GM19468 (cell line): ENCODE results near the gene C14orf39.

Source experiments
- ATAC-seq: cut with Tn5 transposase; IDR thresholded peaks from one replicate; pipeline ENCODE4 v1.9.1; 2021; ENCODE audit warnings: mild to moderate bottlenecking, moderate library complexity, moderate number of reproducible peaks; ENCODE audit not compliant: unreplicated experiment; ENCODE audit errors: extremely low read depth

C14orf39 gene

GRCh38 chr14:60485598-60486251, at the start of gene C14orf39:
C14orf39 (minus strand) TSS chr14:60486063; CDS start chr14:60485078, 985 bp downstream.
- no peak for ATAC-seq

- ATAC-seq: no peak
Observed at GRCh38 chr14:60532442-60532841, 46.6 kb upstream of the C14orf39 start.

GRCh38 chr14:60515511-60516289, 29.8 kb upstream of the C14orf39 start:
- no peak for ATAC-seq

- no peak for ATAC-seq
Observed at GRCh38 chr14:60514741-60515491, 29.1 kb upstream of the C14orf39 start.

GRCh38 chr14:60514378-60514740, 28.5 kb upstream of the C14orf39 start:
- ATAC-seq: no peak

DNA sequence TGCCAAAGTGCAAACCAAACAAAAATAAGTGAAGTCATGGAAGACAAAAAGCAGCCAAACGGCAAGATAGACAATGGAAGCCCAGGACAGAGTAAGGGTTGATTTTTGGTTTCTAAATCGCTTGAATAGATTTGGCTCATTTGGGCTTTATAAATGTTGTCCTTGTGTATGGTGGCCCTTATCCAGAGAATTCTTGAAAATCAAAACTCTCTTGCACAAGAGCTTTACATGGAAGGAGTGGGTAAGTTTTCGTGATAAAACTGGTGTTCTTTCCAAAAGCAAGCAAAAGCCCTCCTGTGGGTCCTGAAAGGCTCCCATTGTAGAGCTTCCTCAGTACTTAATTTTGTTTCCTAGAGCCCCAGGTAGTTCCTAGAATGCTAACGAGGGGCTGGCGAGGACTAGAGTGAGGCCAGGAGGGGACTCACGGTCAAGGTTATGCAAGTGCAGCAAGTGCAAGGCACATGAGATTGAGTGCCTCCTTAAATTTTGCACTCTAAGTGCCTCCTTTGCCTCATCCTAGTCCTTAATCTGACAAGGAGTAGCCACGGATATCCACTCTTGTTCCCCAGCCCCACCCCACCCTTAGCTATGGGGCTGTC, 27.2 kb upstream of the C14orf39 start:
- ATAC-seq: no peak

GRCh38 chr14:60512126-60512525, 26.3 kb upstream of the C14orf39 start:
- ATAC-seq: no peak

DNA sequence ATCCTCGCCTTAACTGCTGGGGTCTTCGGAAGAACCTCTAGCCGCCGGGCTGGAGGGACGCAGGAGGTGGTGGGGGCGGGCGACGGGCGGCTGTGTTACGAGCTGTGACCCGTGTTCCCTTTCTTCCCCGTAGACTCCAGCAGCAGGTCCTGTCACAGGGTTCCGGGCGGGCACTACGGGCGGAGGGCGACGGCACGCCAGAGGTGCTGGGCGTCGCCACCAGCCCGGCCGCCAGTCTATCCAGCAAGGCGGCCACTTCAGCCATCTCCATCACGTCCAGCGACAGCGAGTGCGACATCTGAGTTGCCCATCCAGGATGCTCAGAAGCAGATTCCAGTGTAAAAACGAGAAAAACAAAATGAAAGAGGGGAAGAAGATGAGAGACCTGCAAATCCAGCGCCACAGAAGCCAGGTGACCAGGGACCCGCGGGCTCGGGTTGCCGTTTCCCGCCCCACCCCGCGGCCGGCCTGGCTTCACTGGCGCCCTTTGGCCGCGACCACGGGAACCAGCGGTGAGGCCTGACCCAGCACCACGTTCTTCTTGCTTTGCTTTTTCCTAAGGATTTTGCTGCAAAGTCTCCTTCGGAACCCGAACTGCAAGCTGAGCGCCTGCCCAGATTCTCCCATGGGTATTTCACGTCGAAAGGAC, 25.2 kb upstream of the C14orf39 start:
- no peak for ATAC-seq

- no peak for ATAC-seq
Observed at GRCh38 chr14:60510254-60510950, 24.5 kb upstream of the C14orf39 start.

DNA sequence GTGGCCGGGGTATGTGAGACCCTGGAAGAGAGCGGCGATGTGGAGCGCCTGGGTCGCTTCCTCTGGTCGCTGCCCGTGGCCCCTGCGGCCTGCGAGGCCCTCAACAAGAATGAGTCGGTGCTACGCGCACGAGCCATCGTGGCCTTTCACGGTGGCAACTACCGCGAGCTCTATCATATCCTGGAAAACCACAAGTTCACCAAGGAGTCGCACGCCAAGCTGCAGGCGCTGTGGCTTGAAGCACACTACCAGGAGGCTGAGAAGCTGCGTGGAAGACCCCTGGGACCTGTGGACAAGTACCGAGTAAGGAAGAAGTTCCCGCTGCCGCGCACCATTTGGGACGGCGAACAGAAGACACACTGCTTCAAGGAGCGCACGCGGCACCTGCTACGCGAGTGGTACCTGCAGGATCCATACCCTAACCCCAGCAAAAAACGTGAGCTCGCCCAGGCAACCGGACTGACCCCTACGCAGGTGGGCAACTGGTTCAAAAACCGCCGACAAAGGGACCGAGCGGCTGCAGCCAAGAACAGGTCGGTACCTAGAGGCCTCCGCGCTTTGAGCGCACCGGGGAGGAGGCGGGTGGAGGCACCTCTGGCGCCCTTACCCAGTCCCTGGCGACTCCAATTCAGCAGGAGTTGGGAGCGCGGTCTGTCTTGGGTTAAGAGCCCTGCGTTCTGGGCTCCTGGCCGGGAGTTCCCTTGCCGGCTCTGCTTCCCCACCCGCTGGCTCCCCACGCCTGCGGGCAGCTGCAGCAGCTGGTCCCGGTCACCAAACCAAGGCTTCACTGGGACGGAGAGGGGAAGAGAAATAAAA, 23.8 kb upstream of the C14orf39 start:
- ATAC-seq: no peak

GRCh38 chr14:60508707-60509437, 23.0 kb upstream of the C14orf39 start, which contains the start of gene SIX6:
SIX6 (plus strand) TSS chr14:60509146; CDS start chr14:60509399, 253 bp downstream.
- ATAC-seq: no peak

GRCh38 chr14:60508363-60508706, 22.5 kb upstream of the C14orf39 start:
- ATAC-seq: no peak

- ATAC-seq: no peak
Observed at GRCh38 chr14:60506985-60507829, 21.3 kb upstream of the C14orf39 start.

GRCh38 chr14:60506462-60506984, 20.7 kb upstream of the C14orf39 start:
- ATAC-seq: no peak

- ATAC-seq: no peak
Observed at GRCh38 chr14:60506010-60506409, 20.1 kb upstream of the C14orf39 start.

DNA sequence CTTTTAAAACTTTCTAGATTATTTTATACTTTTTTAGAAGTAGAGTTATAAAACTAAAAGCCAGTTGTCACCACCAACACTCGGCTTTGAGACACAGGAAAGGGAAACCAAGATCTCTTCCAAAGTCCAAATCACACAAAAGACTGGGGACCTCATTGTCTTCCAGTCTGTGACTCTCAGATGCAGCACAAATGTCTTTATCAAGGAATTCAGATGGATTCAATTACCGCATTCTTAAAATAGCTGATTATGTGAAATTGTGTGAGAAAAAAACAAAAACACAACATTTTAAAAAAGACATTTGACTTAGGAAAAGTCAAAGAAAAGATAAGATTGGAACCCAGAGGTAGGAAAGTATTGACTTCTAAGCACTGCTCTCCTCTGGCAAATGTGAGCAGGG, 19.6 kb upstream of the C14orf39 start:
- ATAC-seq: no peak

DNA sequence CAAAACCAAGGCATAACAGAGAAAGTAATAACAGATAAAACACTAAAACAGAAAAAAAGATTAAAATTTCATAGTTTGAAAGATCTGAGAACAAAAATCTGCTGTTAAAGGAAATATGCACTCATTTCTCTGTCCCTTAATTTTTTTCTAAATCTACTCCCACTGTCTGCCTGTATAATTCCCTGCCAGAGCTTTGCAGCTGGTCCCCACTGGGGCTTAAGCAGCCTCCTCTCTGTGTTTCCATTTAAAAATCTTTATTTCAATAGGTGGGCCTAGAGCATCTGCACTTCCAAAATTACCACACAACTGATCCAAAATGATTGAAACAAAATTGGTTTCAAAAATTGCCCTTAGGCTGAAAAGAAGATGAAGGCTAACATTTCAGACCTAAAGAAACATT, 16.7 kb upstream of the C14orf39 start:
- ATAC-seq: no peak
